ENCODE measurements around the gene MECR. TPM values are rescaled to one million over a fixed set of nuclear protein-coding genes. Genes with fewer than 3 reads are reported as not detected.

MECR gene
- polyA plus RNA-seq, 1 experiment = 18.2 TPM

DNA sequence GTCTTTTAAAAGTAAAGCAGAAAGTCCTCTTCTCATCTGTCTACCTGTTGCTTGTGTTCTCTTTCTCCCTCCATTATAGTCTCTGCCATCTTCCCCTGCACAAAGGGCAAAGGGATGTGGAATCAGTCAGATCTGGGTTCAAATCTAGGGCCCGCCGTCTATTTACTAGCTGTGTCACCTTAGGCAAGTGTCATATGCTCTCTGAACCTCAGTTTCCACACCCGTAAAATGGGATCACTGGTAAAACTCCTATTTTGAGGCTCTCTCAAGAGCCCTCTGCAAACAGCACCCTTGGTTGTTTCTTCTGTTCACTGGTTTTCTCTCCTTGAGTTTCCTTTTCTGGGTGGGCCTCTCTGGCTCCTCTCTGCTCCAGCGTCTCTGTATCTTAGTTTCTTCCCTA lies 3.0 kb upstream of the MECR start:
- DNase-seq (ENCODE audit: low read depth, low spot score) = no peak
- CTCF ChIA-PET = no interaction called here

DNA sequence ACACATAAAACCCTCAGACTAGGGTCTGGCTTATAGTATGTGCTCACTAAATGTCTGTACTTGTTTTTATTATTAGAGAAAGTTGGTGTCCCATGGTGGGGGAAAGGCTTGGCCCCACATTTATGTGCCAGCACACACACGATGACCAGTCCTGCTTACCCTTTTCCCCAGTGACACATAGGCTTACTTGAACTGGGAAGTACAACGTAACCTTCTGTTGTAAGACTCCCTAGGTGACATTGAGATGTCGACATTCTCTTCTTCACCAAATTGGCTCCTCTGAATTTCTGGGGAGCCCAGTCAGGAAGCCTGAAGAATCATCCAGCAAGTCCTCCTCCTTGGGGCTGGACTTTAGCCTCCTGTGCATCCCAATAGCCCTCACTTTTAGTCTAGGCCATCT lies 1.7 kb upstream of the MECR start:
- POLR2A ChIA-PET = no interaction called here

More for the DNA sequence above, 3.0 kb upstream of the MECR start:
- TF ChIP-seq, protein P1, sequence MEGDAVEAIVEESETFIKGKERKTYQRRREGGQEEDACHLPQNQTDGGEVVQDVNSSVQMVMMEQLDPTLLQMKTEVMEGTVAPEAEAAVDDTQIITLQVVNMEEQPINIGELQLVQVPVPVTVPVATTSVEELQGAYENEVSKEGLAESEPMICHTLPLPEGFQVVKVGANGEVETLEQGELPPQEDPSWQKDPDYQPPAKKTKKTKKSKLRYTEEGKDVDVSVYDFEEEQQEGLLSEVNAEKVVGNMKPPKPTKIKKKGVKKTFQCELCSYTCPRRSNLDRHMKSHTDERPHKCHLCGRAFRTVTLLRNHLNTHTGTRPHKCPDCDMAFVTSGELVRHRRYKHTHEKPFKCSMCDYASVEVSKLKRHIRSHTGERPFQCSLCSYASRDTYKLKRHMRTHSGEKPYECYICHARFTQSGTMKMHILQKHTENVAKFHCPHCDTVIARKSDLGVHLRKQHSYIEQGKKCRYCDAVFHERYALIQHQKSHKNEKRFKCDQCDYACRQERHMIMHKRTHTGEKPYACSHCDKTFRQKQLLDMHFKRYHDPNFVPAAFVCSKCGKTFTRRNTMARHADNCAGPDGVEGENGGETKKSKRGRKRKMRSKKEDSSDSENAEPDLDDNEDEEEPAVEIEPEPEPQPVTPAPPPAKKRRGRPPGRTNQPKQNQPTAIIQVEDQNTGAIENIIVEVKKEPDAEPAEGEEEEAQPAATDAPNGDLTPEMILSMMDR (IDR thresholded peaks at IDR 0.05; ENCODE audit: low read depth, low read length) = no peak
- Histone ChIP-seq H3K27ac (ENCODE audit: low read depth, low read length) (no peak overlapping the region), H3K27me3 (ENCODE audit: control insufficient read depth, insufficient read depth, low read length) (peaks cover 11% of the 10 kb centered on the region), H3K9me3 (ENCODE audit: control insufficient read depth, insufficient read depth, low read length) (no peaks in the 10 kb centered on the region), H3K4me3 (ENCODE audit: low read depth, low read length) (no peak overlapping the region)
- POLR2A ChIA-PET = no interaction called here

DNA sequence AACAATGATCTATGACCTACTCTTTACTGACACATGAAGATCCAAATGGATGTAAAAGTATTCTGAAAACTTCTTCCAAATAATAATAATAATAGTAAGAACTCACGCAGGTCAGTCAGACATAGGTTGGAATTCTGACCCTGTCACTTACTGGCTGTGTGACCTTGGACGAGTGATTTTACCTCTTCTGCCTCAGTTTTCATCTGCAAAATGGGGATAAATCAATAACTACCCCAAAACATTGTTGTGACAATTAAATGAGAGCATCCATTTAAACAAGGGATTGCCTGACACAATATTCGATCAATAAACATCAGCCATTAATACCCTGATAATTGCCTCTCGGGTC lies 556 bp downstream of the MECR start:
- no peak overlapping the region for H3K27ac ChIP-seq (ENCODE audit: low read depth, low read length)
- H3K9me3 ChIP-seq (ENCODE audit: control insufficient read depth, insufficient read depth, low read length) = no peaks in the 10 kb centered on the region
- CTCF ChIA-PET = interaction anchor here (0.5 to 3.3 kb wide), 2 partner anchors 13 to 1478 kb away, joined by 3 to 12 read pairs; no protein-coding TSS in a partner anchor
- POLR2A ChIA-PET = interaction anchor here (1.1 kb wide), 1 partner anchor 9 kb away, joined by 3 read pairs; no protein-coding TSS in a partner anchor
- H3K27me3 ChIP-seq (ENCODE audit: control insufficient read depth, insufficient read depth, low read length) = peaks cover 6% of the 10 kb centered on the region
- H3K4me3 ChIP-seq (ENCODE audit: low read depth, low read length) = peak overlapping the region; percentile 93
- DNase-seq (ENCODE audit: low read depth, low spot score) = no peak
- TF ChIP-seq, protein P1 (IDR thresholded peaks at IDR 0.05; ENCODE audit: low read depth, low read length) = no peak

More for the DNA sequence above, 1.7 kb upstream of the MECR start:
- CTCF ChIA-PET = interaction anchor here (0.9 to 3.3 kb wide), 4 partner anchors 616 to 1475 kb away, joined by 3 to 12 read pairs (median 4); no protein-coding TSS in a partner anchor
- Histone ChIP-seq H3K4me3 (ENCODE audit: low read depth, low read length) (no peak overlapping the region), H3K27me3 (ENCODE audit: control insufficient read depth, insufficient read depth, low read length) (peaks cover 11% of the 10 kb centered on the region), H3K9me3 (ENCODE audit: control insufficient read depth, insufficient read depth, low read length) (no peaks in the 10 kb centered on the region), H3K27ac (ENCODE audit: low read depth, low read length) (no peak overlapping the region)
- TF ChIP-seq, protein P1 (IDR thresholded peaks at IDR 0.05; ENCODE audit: low read depth, low read length) = no peak
- no peak for DNase-seq (ENCODE audit: low read depth, low spot score)

DNA sequence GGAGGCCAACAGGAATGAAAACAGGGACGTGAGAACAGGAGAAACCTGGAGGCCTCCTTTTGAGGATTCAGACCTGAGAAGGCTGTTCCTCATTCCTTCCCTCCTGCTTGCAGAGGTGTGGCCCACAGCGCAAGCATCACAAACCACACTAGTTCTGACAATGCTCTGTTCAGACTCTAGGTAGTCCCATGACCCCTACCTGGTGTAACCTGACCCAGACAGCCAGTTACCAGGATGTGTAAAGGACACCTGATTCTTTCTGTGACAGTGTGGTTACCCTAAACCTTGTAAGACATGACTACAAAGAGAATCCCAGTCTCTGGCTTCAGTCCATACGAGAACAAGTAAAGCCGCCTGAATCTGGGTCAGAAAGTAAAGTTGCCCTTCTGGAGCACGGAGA lies 3.2 kb downstream of the MECR start:
- Histone ChIP-seq H3K4me3 (ENCODE audit: low read depth, low read length) (no peak overlapping the region), H3K27me3 (ENCODE audit: control insufficient read depth, insufficient read depth, low read length) (no peaks in the 10 kb centered on the region), H3K9me3 (ENCODE audit: control insufficient read depth, insufficient read depth, low read length) (no peaks in the 10 kb centered on the region), H3K27ac (ENCODE audit: low read depth, low read length) (no peak overlapping the region)
- TF ChIP-seq, protein P1 (IDR thresholded peaks at IDR 0.05; ENCODE audit: low read depth, low read length) = no peak
- POLR2A ChIA-PET = interaction anchor here (0.7 kb wide), 1 partner anchor 34 kb away, joined by 5 read pairs; no protein-coding TSS in a partner anchor
- CTCF ChIA-PET = interaction anchor here (0.9 to 1.2 kb wide), 2 partner anchors 9 kb away, joined by 3 to 4 read pairs; no protein-coding TSS in a partner anchor
- DNase-seq (ENCODE audit: low read depth, low spot score) = no peak

DNA sequence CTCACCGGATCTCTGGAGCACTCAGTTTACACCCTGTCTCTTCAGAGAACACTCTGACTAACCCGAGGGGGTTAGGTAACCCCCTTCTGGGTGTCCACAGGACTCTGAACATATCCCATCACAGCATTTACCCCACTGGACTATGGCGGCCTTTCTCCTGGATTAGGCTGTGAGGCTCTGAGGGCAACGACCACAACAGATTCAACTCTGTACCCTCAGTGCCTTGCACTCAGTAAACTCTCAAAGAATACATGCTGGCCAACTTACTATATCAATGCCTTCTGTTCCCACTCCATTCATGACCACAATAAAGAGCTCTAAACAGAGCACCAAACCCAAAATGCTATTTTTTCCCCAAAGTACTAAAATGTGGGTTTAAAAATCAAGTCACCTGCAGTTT lies 5.4 kb downstream of the MECR start:
- TF ChIP-seq, protein P1 (IDR thresholded peaks at IDR 0.05; ENCODE audit: low read depth, low read length) = no peak
- Histone ChIP-seq H3K4me3 (ENCODE audit: low read depth, low read length) (no peak overlapping the region), H3K9me3 (ENCODE audit: control insufficient read depth, insufficient read depth, low read length) (no peaks in the 10 kb centered on the region), H3K27me3 (ENCODE audit: control insufficient read depth, insufficient read depth, low read length) (no peaks in the 10 kb centered on the region), H3K27ac (ENCODE audit: low read depth, low read length) (no peak overlapping the region)
- ChIA-PET POLR2A (no interaction called here), CTCF (interaction anchor here (1.2 kb wide), 1 partner anchor 23 kb away, joined by 3 read pairs; no protein-coding TSS in a partner anchor)
- no peak for DNase-seq (ENCODE audit: low read depth, low spot score)
